Mesenchymal stem cell (in vitro differentiated cells and primary cell): ENCODE results near the gene FIP1L1.

Experiments used
- DNase-seq: peaks from one replicate; pipeline ENCODE4 v3.0.0-alpha.2; 2013
- H2AFZ ChIP-seq: one replicate; pipeline ENCODE4 v1.6.1; 2013; ENCODE audit warnings: low read depth, mild to moderate bottlenecking, control low read depth, inconsistent platforms, low read length, moderate library complexity
- H2AK5ac ChIP-seq: 2 replicates; pipeline ENCODE4 v1.6.1; 2013; ENCODE audit warnings: low read length, moderate library complexity, mild to moderate bottlenecking, inconsistent platforms; ENCODE audit not compliant: severe bottlenecking
- H2BK120ac ChIP-seq: one replicate; pipeline ENCODE4 v1.6.1; 2013; ENCODE audit warnings: low read depth, mild to moderate bottlenecking, inconsistent platforms, low read length, moderate library complexity
- H2BK12ac ChIP-seq, 2 experiments: one replicate each; pipeline ENCODE4 v1.6.1; 2013; ENCODE audit warnings: inconsistent platforms in 2 of 2, low read length in 2 of 2, mild to moderate bottlenecking in 2 of 2, moderate library complexity in 2 of 2, control low read depth in 1 of 2
- H2BK15ac ChIP-seq: one replicate; pipeline ENCODE4 v1.6.1; 2013; ENCODE audit warnings: mild to moderate bottlenecking, low read depth, inconsistent platforms; ENCODE audit not compliant: poor library complexity, severe bottlenecking
- H2BK5ac ChIP-seq: 2 replicates; pipeline ENCODE4 v1.6.1; 2013; ENCODE audit warnings: low read depth, mild to moderate bottlenecking, low read length, control low read depth, inconsistent platforms; ENCODE audit not compliant: poor library complexity, severe bottlenecking
- H3K14ac ChIP-seq, 2 experiments: one replicate each; pipeline ENCODE4 v1.6.1; 2013; ENCODE audit warnings: inconsistent platforms in 2 of 2, low read length in 2 of 2, control low read depth in 1 of 2, mild to moderate bottlenecking in 1 of 2, moderate library complexity in 1 of 2
- H3K18ac ChIP-seq, 2 experiments: one replicate each; pipeline ENCODE4 v1.6.1; 2013; ENCODE audit warnings: inconsistent platforms in 2 of 2, low read length in 2 of 2, control low read depth in 1 of 2, low read depth in 1 of 2, mild to moderate bottlenecking in 1 of 2
- H3K23ac ChIP-seq, 2 experiments: one replicate each; pipeline ENCODE4 v1.6.1; 2013; ENCODE audit warnings: inconsistent platforms in 2 of 2, low read length in 2 of 2, mild to moderate bottlenecking in 2 of 2, moderate library complexity in 2 of 2, control low read depth in 1 of 2
- H3K27ac ChIP-seq: 2 replicates; pipeline ENCODE4 v1.5.1; 2013; ENCODE audit warnings: mild to moderate bottlenecking, moderate library complexity, low read length, control low read depth, inconsistent platforms; ENCODE audit not compliant: poor library complexity, severe bottlenecking
- H3K27me3 ChIP-seq, 2 experiments: 2 replicates each; pipeline versions ENCODE4 v1.6.1 to v1.7.0; 2013; ENCODE audit warnings: low read length in 2 of 2, mild to moderate bottlenecking in 2 of 2, moderate library complexity in 2 of 2, control low read depth in 1 of 2, inconsistent platforms in 1 of 2; ENCODE audit not compliant: control insufficient read depth in 1 of 2, insufficient read depth in 1 of 2
- H3K36me3 ChIP-seq, 2 experiments: 2 replicates each; pipeline versions ENCODE4 v1.6.1 to v1.7.0; 2013; ENCODE audit warnings: low read length in 2 of 2, control low read depth in 1 of 2, inconsistent platforms in 1 of 2, low read depth in 1 of 2, mild to moderate bottlenecking in 1 of 2; ENCODE audit not compliant: insufficient read depth in 2 of 2, control insufficient read depth in 1 of 2
- H3K4ac ChIP-seq, 2 experiments: one replicate each; pipeline ENCODE4 v1.6.1; 2013; ENCODE audit warnings: inconsistent platforms in 2 of 2, low read length in 2 of 2, mild to moderate bottlenecking in 2 of 2, moderate library complexity in 2 of 2, control low read depth in 1 of 2, low read depth in 1 of 2
- H3K4me1 ChIP-seq: 2 replicates; pipeline ENCODE4 v1.6.1; 2013; ENCODE audit warnings: low read depth, low read length, control low read depth; ENCODE audit not compliant: control insufficient read depth, insufficient read depth
- H3K4me2 ChIP-seq: 2 replicates; pipeline ENCODE4 v1.6.1; 2013; ENCODE audit warnings: low read length, mild to moderate bottlenecking, inconsistent platforms; ENCODE audit not compliant: poor library complexity, severe bottlenecking
- H3K4me3 ChIP-seq, 2 experiments: 2 replicates each; pipeline versions ENCODE4 v1.5.1 to v1.7.0; 2013; ENCODE audit warnings: low read length in 2 of 2, mild to moderate bottlenecking in 2 of 2, control low read depth in 1 of 2, low read depth in 1 of 2; ENCODE audit not compliant: insufficient read depth in 1 of 2
- H3K79me1 ChIP-seq: replicated peaks from 2 replicates; pipeline ENCODE4 v1.6.1; 2013; ENCODE audit warnings: mild to moderate bottlenecking, control low read depth, low read length, inconsistent platforms; ENCODE audit not compliant: poor library complexity, severe bottlenecking
- H3K9ac ChIP-seq: 2 replicates; pipeline ENCODE4 v1.7.0; 2013; ENCODE audit warnings: mild to moderate bottlenecking, low read length, moderate library complexity
- H3K9me3 ChIP-seq: 2 replicates; pipeline ENCODE4 v1.7.0; 2013; ENCODE audit warnings: mild to moderate bottlenecking, low read length; ENCODE audit not compliant: control insufficient read depth
- H4K8ac ChIP-seq: one replicate; pipeline ENCODE4 v1.6.1; 2013; ENCODE audit warnings: inconsistent platforms, mild to moderate bottlenecking, low read length, moderate library complexity
- H4K91ac ChIP-seq: one replicate; pipeline ENCODE4 v1.6.1; 2013; ENCODE audit warnings: mild to moderate bottlenecking, low read length, inconsistent platforms
- WGBS: methylation state at CpG from one replicate; pipeline ENCODE4 v1.1.7; 2013; ENCODE audit warnings: mixed read lengths; 5-methylcytosine and 5-hydroxymethylcytosine counted together

Gene FIP1L1

GRCh38 chr4:53477038-53477565, 99.7 kb downstream of the FIP1L1 start:
- Histone ChIP-seq H3K27me3 (no peaks in the 10 kb centered on the region), H3K4me1 (peaks cover 3% of the 10 kb centered on the region), H3K4me2 (no peak overlapping the region), H3K9ac (peak overlapping the region; percentile 84), H3K4me3 (peak overlapping the region in 1 of 2 experiments; percentile 31), H3K23ac (no peak overlapping the region), H3K9me3 (peaks cover 2% of the 10 kb centered on the region), H3K36me3 (peaks cover 0 to 2% of the 10 kb centered on the region in 2 experiments), H3K4ac (no peak overlapping the region), H2AFZ (no peak overlapping the region), H2AK5ac (no peak overlapping the region), H3K79me1 (no peaks in the 10 kb centered on the region), H2BK5ac (no peak overlapping the region), H3K14ac (no peak overlapping the region), H4K91ac (no peak overlapping the region), H2BK120ac (no peak overlapping the region), H4K8ac (peak overlapping the region; percentile 89), H3K18ac (peak overlapping the region; percentile 13 to 77), H2BK15ac (no peak overlapping the region), H3K27ac (no peak overlapping the region), H2BK12ac (peak overlapping the region; percentile 4 to 82)
- WGBS = 57% methylated on average over 3 of the region's 5 CpGs
- peak; percentile 64 for DNase-seq

DNA sequence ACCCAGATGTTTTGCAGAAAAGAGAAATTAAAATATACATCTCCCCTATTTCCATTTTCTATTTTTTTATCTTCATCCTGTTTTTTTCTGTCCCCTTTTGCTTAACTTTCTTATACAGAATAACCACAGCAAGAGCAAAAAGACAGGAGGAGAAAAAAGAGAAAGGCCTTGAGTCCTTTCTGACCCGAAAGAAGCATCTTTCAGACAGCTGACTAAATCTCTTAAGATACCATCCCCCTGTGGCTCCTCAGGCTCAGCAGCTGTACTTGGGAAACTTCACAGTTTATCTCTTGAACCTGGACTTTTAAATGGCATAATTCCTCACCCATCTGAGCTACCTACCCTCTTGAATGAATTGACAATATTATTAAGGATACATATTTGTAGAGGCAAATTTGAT, 100.2 kb downstream of the FIP1L1 start:
- Histone ChIP-seq H3K4me3 (no peak overlapping the region), H3K4me2 (no peak overlapping the region), H4K91ac (no peak overlapping the region), H3K9me3 (peaks cover 2% of the 10 kb centered on the region), H2BK120ac (no peak overlapping the region), H3K27ac (no peak overlapping the region), H2BK15ac (no peak overlapping the region), H3K36me3 (peaks cover 0 to 2% of the 10 kb centered on the region in 2 experiments), H3K27me3 (no peaks in the 10 kb centered on the region), H3K18ac (no peak overlapping the region), H3K4me1 (peaks cover 3% of the 10 kb centered on the region), H3K79me1 (no peaks in the 10 kb centered on the region), H3K14ac (no peak overlapping the region), H2BK12ac (no peak overlapping the region), H3K9ac (peak overlapping the region; percentile 84), H4K8ac (no peak overlapping the region), H2AFZ (no peak overlapping the region), H2AK5ac (no peak overlapping the region), H3K4ac (no peak overlapping the region), H3K23ac (no peak overlapping the region), H2BK5ac (no peak overlapping the region)
- no CpG with 5 or more reads among the region's 1 CpG for WGBS
- no peak for DNase-seq

DNA sequence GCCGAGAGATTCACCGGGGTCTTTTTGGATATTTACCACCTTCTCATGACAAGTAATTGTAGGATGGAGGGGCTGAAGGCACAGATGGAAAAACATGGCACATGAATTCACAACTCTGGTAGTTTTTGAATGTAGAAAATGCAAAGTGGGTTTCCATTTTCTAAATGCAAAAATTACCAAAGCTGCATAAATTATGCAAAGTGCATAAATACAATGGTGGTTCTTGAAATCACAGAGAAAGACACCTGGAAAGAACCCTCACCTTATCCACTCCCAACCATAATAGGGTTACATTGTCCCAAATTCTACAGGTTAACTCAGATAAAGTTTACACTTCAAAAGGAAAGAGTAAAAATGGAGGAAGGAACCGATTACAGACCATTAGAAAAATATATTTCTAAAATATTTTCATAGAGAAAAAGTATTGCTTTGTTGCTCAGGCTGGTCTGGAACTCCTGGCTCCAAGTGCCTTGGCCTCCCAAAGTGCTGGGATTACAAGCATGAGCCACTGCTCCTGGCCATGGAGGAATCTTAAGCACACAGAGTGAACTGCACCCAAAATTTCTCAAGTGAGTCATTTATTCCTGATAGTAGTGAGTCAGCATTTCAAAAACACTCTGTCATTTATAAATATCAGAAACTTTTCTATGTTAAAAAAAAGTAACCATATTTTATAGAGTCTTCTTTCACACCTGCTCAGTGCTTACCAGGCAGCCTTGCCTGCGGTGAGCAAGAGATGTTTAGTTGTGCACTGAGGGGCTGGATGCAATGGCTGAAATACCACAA, 101.4 kb downstream of the FIP1L1 start:
- no peak overlapping the region for H4K8ac ChIP-seq
- no peak overlapping the region for H2BK15ac ChIP-seq
- no peak overlapping the region for H3K23ac ChIP-seq
- H3K14ac ChIP-seq = no peak overlapping the region
- peak overlapping the region; percentile 6 to 54 for H2BK12ac ChIP-seq
- H4K91ac ChIP-seq = peak overlapping the region; percentile 27
- H3K79me1 ChIP-seq = no peaks in the 10 kb centered on the region
- peak; percentile 60 for DNase-seq
- no peak overlapping the region for H3K4me2 ChIP-seq
- no peak overlapping the region for H2BK5ac ChIP-seq
- H3K36me3 ChIP-seq = peaks cover 0 to 2% of the 10 kb centered on the region in 2 experiments
- H3K27ac ChIP-seq = peak overlapping the region; percentile 67
- no peaks in the 10 kb centered on the region for H3K9me3 ChIP-seq
- H3K4me1 ChIP-seq = peaks cover 3% of the 10 kb centered on the region
- H3K4ac ChIP-seq = no peak overlapping the region
- WGBS = 100% methylated on average over 2 of the region's 4 CpGs
- peak overlapping the region in 1 of 2 experiments; percentile 54 for H3K18ac ChIP-seq
- H3K4me3 ChIP-seq = no peak overlapping the region
- no peak overlapping the region for H2BK120ac ChIP-seq
- no peaks in the 10 kb centered on the region for H3K27me3 ChIP-seq
- H2AFZ ChIP-seq = no peak overlapping the region
- no peak overlapping the region for H2AK5ac ChIP-seq
- H3K9ac ChIP-seq = peak overlapping the region; percentile 84

DNA sequence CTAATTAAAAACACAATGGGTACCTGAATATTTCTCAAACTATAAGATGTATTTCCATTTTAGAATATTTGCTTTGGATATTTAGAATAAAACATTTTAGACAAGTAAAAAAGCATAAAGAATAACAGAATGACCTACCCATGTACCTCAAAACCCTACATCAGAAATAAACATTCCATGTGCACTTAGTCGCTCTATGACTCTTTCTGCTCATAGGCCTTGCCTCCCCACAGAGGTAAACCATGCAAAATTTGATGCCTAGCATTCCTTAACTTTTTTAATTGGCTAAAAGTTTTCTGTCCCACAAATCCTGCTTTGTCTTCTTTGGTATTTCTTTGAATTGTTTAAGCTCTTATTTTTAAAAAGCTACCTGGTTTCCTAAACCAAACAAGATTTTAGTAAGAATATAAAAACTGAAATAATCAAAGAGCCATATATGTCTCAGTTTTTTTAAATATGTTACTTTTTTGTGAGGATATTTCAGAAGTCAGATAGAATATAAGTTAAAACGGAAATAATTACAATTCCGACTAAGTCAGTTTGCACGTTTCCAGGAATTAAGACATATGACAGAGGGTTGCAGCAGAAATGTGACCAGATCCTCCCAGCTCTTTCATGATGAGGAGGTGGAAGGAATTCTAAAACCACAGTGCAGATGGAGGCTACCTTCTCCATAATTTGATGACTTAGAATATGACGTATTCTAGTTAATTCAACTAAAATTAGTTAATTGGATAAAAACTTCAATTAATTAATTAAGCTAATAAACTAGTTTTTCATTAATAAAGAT, 102.5 kb downstream of the FIP1L1 start:
- Histone ChIP-seq H3K4me3 (no peak overlapping the region), H3K79me1 (no peaks in the 10 kb centered on the region), H3K4me1 (peaks cover 3% of the 10 kb centered on the region), H2AK5ac (no peak overlapping the region), H3K9me3 (no peaks in the 10 kb centered on the region), H2AFZ (no peak overlapping the region), H3K36me3 (no peaks in the 10 kb centered on the region), H4K91ac (no peak overlapping the region), H2BK15ac (no peak overlapping the region), H2BK12ac (no peak overlapping the region), H3K9ac (peak overlapping the region; percentile 63), H3K4ac (no peak overlapping the region), H4K8ac (no peak overlapping the region), H2BK120ac (no peak overlapping the region), H3K23ac (no peak overlapping the region), H3K27ac (no peak overlapping the region), H3K4me2 (no peak overlapping the region), H3K27me3 (no peaks in the 10 kb centered on the region), H3K18ac (no peak overlapping the region), H3K14ac (no peak overlapping the region), H2BK5ac (no peak overlapping the region)
- DNase-seq = no peak
- WGBS = 94% methylated on average over 4 of the region's 5 CpGs
